ENCODE results near the gene GLI3.

Gene GLI3

GRCh38 chr7:42075418-42075817 lies 161.6 kb downstream of the GLI3 start:
- no peak for DNase-seq

GRCh38 chr7:42074076-42074475 lies 162.9 kb downstream of the GLI3 start:
- DNase-seq = no peak

- DNase-seq = no peak
Observed at GRCh38 chr7:42071372-42072261, 165.4 kb downstream of the GLI3 start.

GRCh38 chr7:42070068-42070467 lies 166.9 kb downstream of the GLI3 start:
- no peak for DNase-seq

- DNase-seq = no peak
Observed at GRCh38 chr7:42069590-42069989, 167.4 kb downstream of the GLI3 start.

GRCh38 chr7:42068554-42069280 lies 168.3 kb downstream of the GLI3 start:
- DNase-seq = no peak

GRCh38 chr7:42065942-42066341 lies 171.1 kb downstream of the GLI3 start:
- DNase-seq = no peak

- DNase-seq = no peak
Observed at GRCh38 chr7:42065015-42065414, 172.0 kb downstream of the GLI3 start.

- DNase-seq = no peak
Observed at GRCh38 chr7:42064534-42064933, 172.5 kb downstream of the GLI3 start.

- DNase-seq = no peak
Observed at GRCh38 chr7:42059275-42059674, 177.7 kb downstream of the GLI3 start.

GRCh38 chr7:42057331-42057730 lies 179.7 kb downstream of the GLI3 start:
- no peak for DNase-seq

GRCh38 chr7:42055171-42055570 lies 181.8 kb downstream of the GLI3 start:
- no peak for DNase-seq

GRCh38 chr7:42053834-42054233 lies 183.2 kb downstream of the GLI3 start:
- DNase-seq = no peak

- DNase-seq = no peak
Observed at GRCh38 chr7:42049761-42050160, 187.2 kb downstream of the GLI3 start.

GRCh38 chr7:42046483-42046882 lies 190.5 kb downstream of the GLI3 start:
- DNase-seq = no peak

- DNase-seq = no peak
Observed at GRCh38 chr7:42045961-42046360, 191.0 kb downstream of the GLI3 start.

- no peak for DNase-seq
Observed at GRCh38 chr7:42039921-42040320, 197.1 kb downstream of the GLI3 start.

- DNase-seq = no peak
Observed at GRCh38 chr7:42035210-42035609, 201.8 kb downstream of the GLI3 start.

GRCh38 chr7:42033480-42033879 lies 203.5 kb downstream of the GLI3 start:
- no peak for DNase-seq

GRCh38 chr7:42029405-42029804 lies 207.6 kb downstream of the GLI3 start:
- DNase-seq = no peak

- DNase-seq = no peak
Observed at GRCh38 chr7:42027521-42027920, 209.5 kb downstream of the GLI3 start.

GRCh38 chr7:42026622-42027197 lies 210.3 kb downstream of the GLI3 start:
- DNase-seq = no peak

- no peak for DNase-seq
Observed at GRCh38 chr7:42025635-42026375, 211.2 kb downstream of the GLI3 start.

Measured in inflammatory macrophage treated with lipopolysaccharide for 1 hour (primary cell).